ENCODE measurements around the gene RAG2. TPM values are rescaled to one million over a fixed set of nuclear protein-coding genes. Genes with fewer than 3 reads are reported as not detected.

RAG2 gene
- total and polyA plus RNA-seq, 2 of the 4 experiments (the other 2 are of a cell fraction) = not detected

- intact Hi-C loops (cut with micrococcal nuclease) (no loop called here), in situ Hi-C loops (cut with MboI; ENCODE audit: low sequenced_read_pairs) (no loop called here), dilution Hi-C loops (cut with HindIII; ENCODE audit: low sequenced_read_pairs, unreplicated experiment) (no loop called here)
- Histone ChIP-seq H3K14ac (replicated peaks; ENCODE audit: low read depth, low read length) (no peak overlapping the region), H4K5ac (ENCODE audit: low read depth, low read length) (no peak overlapping the region), H2AK9ac (replicated peaks; ENCODE audit: low read depth, low read length, poor library complexity) (no peak overlapping the region), H4K8ac (ENCODE audit: low read depth in 2 of 2, low read length in 2 of 2) (no peak overlapping the region), H3K4me3 (ENCODE audit: insufficient read depth, low read depth, low read length) (no peak overlapping the region), H3K27me3 (ENCODE audit: control insufficient read depth, insufficient read depth, low read length) (no peaks in the 10 kb centered on the region), H3K18ac (ENCODE audit: low read depth, low read length) (no peak overlapping the region), H2BK120ac (ENCODE audit: low read depth, low read length) (no peak overlapping the region), H3K4me1 (ENCODE audit: control insufficient read depth, insufficient read depth, low read length) (no peaks in the 10 kb centered on the region), H2BK15ac (ENCODE audit: low read depth, low read length) (no peak overlapping the region), H2BK5ac (ENCODE audit: low read depth, low read length, poor library complexity, severe bottlenecking) (no peak overlapping the region), H3K56ac (ENCODE audit: extremely low read depth, insufficient read depth, low read length) (no peak overlapping the region), H3K79me1 (ENCODE audit: low read depth in 1 of 2, low read length in 2 of 2) (no peaks in the 10 kb centered on the region), H2AFZ (replicated peaks; ENCODE audit: low read length, poor library complexity) (no peak overlapping the region), H4K20me1 (ENCODE audit: insufficient read depth, low read length) (no peaks in the 10 kb centered on the region), H3K36me3 (ENCODE audit: control insufficient read depth, insufficient read depth, low read length) (no peaks in the 10 kb centered on the region), H4K91ac (ENCODE audit: insufficient read depth, low read depth, low read length) (no peak overlapping the region), H3K9me3 (ENCODE audit: control insufficient read depth, insufficient read depth, low read length) (no peaks in the 10 kb centered on the region), H3K4me2 (ENCODE audit: low read depth, low read length) (no peak overlapping the region), H3K23ac (ENCODE audit: low read depth, low read length) (no peak overlapping the region), H2BK20ac (ENCODE audit: low read depth, low read length) (no peak overlapping the region), H3K27ac (ENCODE audit: insufficient read depth, low read length) (no peak overlapping the region), H2AK5ac (ENCODE audit: low read depth, low read length) (no peak overlapping the region), H3K9me1 (ENCODE audit: insufficient read depth, low read length) (no peaks in the 10 kb centered on the region), H3K4ac (ENCODE audit: low read depth, low read length) (no peak overlapping the region), H3K9ac (ENCODE audit: low read depth, low read length) (no peak overlapping the region)
- ATAC-seq (ENCODE audit: low read depth) (no peak), DNase-seq (no peak)
- no peak for TF ChIP-seq MAZ (IDR thresholded peaks at IDR 0.05; ENCODE audit: borderline replicate concordance, low read depth, low read length)
- ChIA-PET CTCF (no interaction called here), POLR2A (ENCODE audit: unreplicated experiment) (no interaction called here)
- no TSS peak for BruUV-seq (replicated peaks)
- no CpG with 5 or more reads among the region's 4 CpGs for WGBS, 2 experiments (ENCODE audit: extremely low coverage in 2 of 2, insufficient read length in 1 of 2)
Observed at GRCh38 chr11:36628765-36629244, 30.8 kb upstream of the RAG2 start.
